NCI-H1105 (cell line): ENCODE measurements around the gene LDB1.

ENCODE experiments used
- DNase-seq: peaks from one replicate; lab custom pipeline; 2025; lab: John Stamatoyannopoulos, UW

The LDB1 gene

GRCh38 chr10:102064503-102064867, 55.7 kb downstream of the LDB1 start:
- no peak for DNase-seq

GRCh38 chr10:102059987-102060386, 60.2 kb downstream of the LDB1 start:
- no peak for DNase-seq
